WTC11 (cell line): ENCODE results near the gene USP44. TPM values are rescaled to one million over a fixed set of nuclear protein-coding genes. Genes with fewer than 3 reads are reported as not detected.

Experiments
- ATAC-seq: fragments of 200-7000 bp; cut with Tn5 transposase; 2 replicates; pipeline ENCODE4 v1.10.0; 2021; ENCODE audit warnings: mild to moderate bottlenecking, moderate library complexity
- CTCF ChIA-PET: fragments of 300-600 bp; sonication (Branson Sonifier 250); formaldehyde crosslinking; loops from one replicate; lab custom pipeline; 2021; ENCODE audit warnings: antibody characterized with exemption; lab: Charles Lee
- POLR2A ChIA-PET: fragments of 350-600 bp; sonication (Branson Sonifier 250); formaldehyde crosslinking; loops from one replicate; lab custom pipeline; 2021; ENCODE audit warnings: antibody characterized with exemption; lab: Charles Lee
- DNase-seq: peaks from one replicate; pipeline ENCODE4 v3.0.0; 2021; ENCODE audit warnings: low spot score
- H3K27ac Mint-ChIP-seq: 2 replicates; pipeline ENCODE4 v1.8.0; 2021; ENCODE audit warnings: mixed read lengths
- H3K27me3 Mint-ChIP-seq: 2 replicates; pipeline ENCODE4 v1.8.0; 2021; ENCODE audit warnings: low read depth, mild to moderate bottlenecking, moderate library complexity, mixed read lengths
- H3K36me3 Mint-ChIP-seq: 2 replicates; pipeline ENCODE4 v1.8.0; 2021; ENCODE audit warnings: mixed read lengths
- H3K4me1 Mint-ChIP-seq: 2 replicates; pipeline ENCODE4 v1.8.0; 2022; ENCODE audit warnings: mixed read lengths
- H3K4me3 Mint-ChIP-seq: 2 replicates; pipeline ENCODE4 v1.8.0; 2021; ENCODE audit warnings: mild to moderate bottlenecking, moderate library complexity, mixed read lengths
- H3K9me3 Mint-ChIP-seq: 2 replicates; pipeline ENCODE4 v1.8.0; 2021; ENCODE audit warnings: mixed read lengths
- ATF1 ChIP-seq: sonication (generic); formaldehyde crosslinking; IDR thresholded peaks from 2 replicates; pipeline ENCODE4 v1.8.1; 2023; ENCODE audit warnings: mild to moderate bottlenecking, moderate library complexity, missing genetic modification reagents
- ATF6 ChIP-seq: sonication (generic); formaldehyde crosslinking; IDR thresholded peaks from 2 replicates; pipeline ENCODE4 v1.8.1; 2023; ENCODE audit warnings: mild to moderate bottlenecking, missing genetic modification reagents
- CREM ChIP-seq: sonication (generic); formaldehyde crosslinking; IDR thresholded peaks from 2 replicates; pipeline ENCODE4 v1.8.1; 2022; ENCODE audit warnings: mild to moderate bottlenecking, missing genetic modification reagents, moderate library complexity
- E2F1 ChIP-seq: sonication (generic); formaldehyde crosslinking; IDR thresholded peaks from 2 replicates; pipeline ENCODE4 v1.8.0; 2022; ENCODE audit warnings: mild to moderate bottlenecking, missing genetic modification reagents
- EMX1 ChIP-seq: fragments of 250-450 bp; sonication (Bioruptor Pico); IDR thresholded peaks from 2 replicates; pipeline ENCODE4 v1.8.0; 2021; ENCODE audit warnings: mild to moderate bottlenecking
- FOXJ3 ChIP-seq: sonication (generic); formaldehyde crosslinking; IDR thresholded peaks from 2 replicates; pipeline ENCODE4 v1.9.0; 2021; ENCODE audit warnings: missing genetic modification reagents, mild to moderate bottlenecking, borderline replicate concordance
- GABPB1 ChIP-seq: sonication (generic); formaldehyde crosslinking; IDR thresholded peaks from 2 replicates; pipeline ENCODE4 v1.8.1; 2023; ENCODE audit warnings: mild to moderate bottlenecking, missing genetic modification reagents
- HMGXB4 ChIP-seq: sonication (generic); formaldehyde crosslinking; IDR thresholded peaks from 2 replicates; pipeline ENCODE4 v1.8.1; 2023; ENCODE audit warnings: mild to moderate bottlenecking, moderate library complexity, missing genetic modification reagents
- IRF1 ChIP-seq: sonication (generic); formaldehyde crosslinking; IDR thresholded peaks from 2 replicates; pipeline ENCODE4 v1.8.0; 2023; ENCODE audit warnings: missing genetic modification reagents
- MXD4 ChIP-seq: fragments of 250-450 bp; sonication (Bioruptor Pico); IDR thresholded peaks from 2 replicates; pipeline ENCODE4 v1.8.0; 2021; ENCODE audit warnings: mild to moderate bottlenecking, moderate library complexity, borderline replicate concordance
- MYBL2 ChIP-seq: sonication (generic); formaldehyde crosslinking; IDR thresholded peaks from 2 replicates; pipeline ENCODE4 v1.8.1; 2023; ENCODE audit warnings: mild to moderate bottlenecking, moderate library complexity, missing genetic modification reagents
- NR1H2 ChIP-seq: sonication (generic); formaldehyde crosslinking; IDR thresholded peaks from 2 replicates; pipeline ENCODE4 v1.9.0; 2021; ENCODE audit warnings: mild to moderate bottlenecking, moderate library complexity, missing genetic modification reagents
- NR2C2 ChIP-seq: sonication (generic); formaldehyde crosslinking; IDR thresholded peaks from 2 replicates; pipeline ENCODE4 v1.8.0; 2022; ENCODE audit warnings: mild to moderate bottlenecking, missing genetic modification reagents
- SOX15 ChIP-seq: fragments of 250-450 bp; sonication (Bioruptor Pico); IDR thresholded peaks from 2 replicates; pipeline ENCODE4 v1.9.0; 2021; ENCODE audit warnings: mild to moderate bottlenecking
- USF2 ChIP-seq: sonication (generic); formaldehyde crosslinking; IDR thresholded peaks from 2 replicates; pipeline ENCODE4 v1.8.1; 2023; ENCODE audit warnings: mild to moderate bottlenecking, missing genetic modification reagents, moderate library complexity
- ZBTB21 ChIP-seq: sonication (generic); formaldehyde crosslinking; IDR thresholded peaks from 2 replicates; pipeline ENCODE4 v1.8.1; 2023; ENCODE audit warnings: mild to moderate bottlenecking, missing genetic modification reagents, borderline replicate concordance
- ZMAT4 ChIP-seq: fragments of 250-450 bp; sonication (Bioruptor Pico); IDR thresholded peaks from 2 replicates; pipeline ENCODE4 v1.9.0; 2021; ENCODE audit warnings: mild to moderate bottlenecking
- ZNF138 ChIP-seq: sonication (generic); formaldehyde crosslinking; conservative IDR thresholded peaks from 2 replicates; pipeline ENCODE4 v1.8.1; 2022; ENCODE audit warnings: mild to moderate bottlenecking, moderate library complexity, missing genetic modification reagents
- ZNF317 ChIP-seq: sonication (generic); formaldehyde crosslinking; IDR thresholded peaks from 2 replicates; pipeline ENCODE4 v1.8.1; 2023; ENCODE audit warnings: low read depth, mild to moderate bottlenecking, moderate library complexity, missing genetic modification reagents, borderline replicate concordance
- ZNF423 ChIP-seq: fragments of 250-450 bp; sonication (Bioruptor Pico); IDR thresholded peaks from 2 replicates; pipeline ENCODE4 v2.1.2; 2022; ENCODE audit warnings: mild to moderate bottlenecking, moderate library complexity
- ZNF425 ChIP-seq: fragments of 250-450 bp; sonication (Bioruptor Pico); conservative IDR thresholded peaks from 2 replicates; pipeline ENCODE4 v1.9.0; 2021; ENCODE audit warnings: mild to moderate bottlenecking
- ZNF532 ChIP-seq: fragments of 250-450 bp; sonication (Bioruptor Pico); IDR thresholded peaks from 2 replicates; pipeline ENCODE4 v1.9.0; 2021; ENCODE audit warnings: mild to moderate bottlenecking, borderline replicate concordance
- total RNA-seq: library from RNA; stranded (reverse); gene quantifications from 3 replicates; pipeline ENCODE4 v1.2.3, GENCODE V29; 2021

Gene USP44
- total RNA-seq, 1 experiment from 2014 or later, result 93.4 TPM

GRCh38 chr12:95513599-95513998 is 37.7 kb downstream of the USP44 start:
- Mint-ChIP-seq H3K9me3 (no peaks in the 10 kb centered on the region), H3K4me3 (no peak overlapping the region), H3K4me1 (no peaks in the 10 kb centered on the region), H3K27me3 (no peaks in the 10 kb centered on the region), H3K36me3 (peaks cover 70% of the 10 kb centered on the region), H3K27ac (no peak overlapping the region)
- ATAC-seq, result no peak
- ChIA-PET CTCF (interaction anchor here (1.0 to 2.7 kb wide), 2 partner anchors 21 to 61 kb away, joined by 3 to 10 read pairs; no protein-coding TSS in a partner anchor), POLR2A (no interaction called here)
- TF ChIP-seq ZNF532, result no peak
- TF ChIP-seq ZNF138, result no peak
- TF ChIP-seq NR2C2, result no peak
- TF ChIP-seq GABPB1 (CRISPR knock-in tag), result no peak
- TF ChIP-seq ATF1, result no peak
- TF ChIP-seq E2F1 (CRISPR knock-in tag), result no peak
- no peak for TF ChIP-seq USF2 (CRISPR knock-in tag)
- no peak for TF ChIP-seq MYBL2 (CRISPR knock-in tag)
- TF ChIP-seq ZNF317 (CRISPR knock-in tag), result no peak
- no peak for TF ChIP-seq FOXJ3 (CRISPR knock-in tag)
- no peak for TF ChIP-seq NR1H2 (CRISPR knock-in tag)
- no peak for TF ChIP-seq ZMAT4 (CRISPR knock-in tag)
- no peak for TF ChIP-seq EMX1 (CRISPR knock-in tag)
- TF ChIP-seq ZNF423 (CRISPR knock-in tag), result no peak
- no peak for TF ChIP-seq IRF1
- TF ChIP-seq CREM, result no peak
- no peak for DNase-seq

GRCh38 chr12:95511977-95512376 is 39.3 kb downstream of the USP44 start:
- Mint-ChIP-seq H3K4me3 (no peak overlapping the region), H3K27ac (no peak overlapping the region), H3K27me3 (no peaks in the 10 kb centered on the region), H3K9me3 (no peaks in the 10 kb centered on the region), H3K36me3 (peaks cover 67% of the 10 kb centered on the region), H3K4me1 (no peaks in the 10 kb centered on the region)
- CTCF ChIA-PET, result no interaction called here
- no peak for DNase-seq
- ATAC-seq, result no peak
- POLR2A ChIA-PET, result no interaction called here
- TF ChIP-seq HMGXB4, result no peak
- TF ChIP-seq ZNF425 (CRISPR knock-in tag), result no peak
- TF ChIP-seq ATF6 (CRISPR knock-in tag), result no peak
- no peak for TF ChIP-seq ZNF138
- TF ChIP-seq MXD4, result no peak
- TF ChIP-seq E2F1 (CRISPR knock-in tag), result no peak
- no peak for TF ChIP-seq SOX15
- no peak for TF ChIP-seq ZBTB21 (CRISPR knock-in tag)
